WTC11 (cell line): ENCODE results near the gene SKAP2. TPM values are rescaled to one million over a fixed set of nuclear protein-coding genes. Genes with fewer than 3 reads are reported as not detected.

Experiments
- ATAC-seq: fragments of 200-7000 bp; cut with Tn5 transposase; 2 replicates; pipeline ENCODE4 v1.10.0; 2021; ENCODE audit warnings: mild to moderate bottlenecking, moderate library complexity
- CTCF ChIA-PET: fragments of 300-600 bp; sonication (Branson Sonifier 250); formaldehyde crosslinking; loops from one replicate; lab custom pipeline; 2021; ENCODE audit warnings: antibody characterized with exemption; lab: Charles Lee
- POLR2A ChIA-PET: fragments of 350-600 bp; sonication (Branson Sonifier 250); formaldehyde crosslinking; loops from one replicate; lab custom pipeline; 2021; ENCODE audit warnings: antibody characterized with exemption; lab: Charles Lee
- DNase-seq: peaks from one replicate; pipeline ENCODE4 v3.0.0; 2021; ENCODE audit warnings: low spot score
- H3K27ac Mint-ChIP-seq: 2 replicates; pipeline ENCODE4 v1.8.0; 2021; ENCODE audit warnings: mixed read lengths
- H3K27me3 Mint-ChIP-seq: 2 replicates; pipeline ENCODE4 v1.8.0; 2021; ENCODE audit warnings: low read depth, mild to moderate bottlenecking, moderate library complexity, mixed read lengths
- H3K36me3 Mint-ChIP-seq: 2 replicates; pipeline ENCODE4 v1.8.0; 2021; ENCODE audit warnings: mixed read lengths
- H3K4me1 Mint-ChIP-seq: 2 replicates; pipeline ENCODE4 v1.8.0; 2022; ENCODE audit warnings: mixed read lengths
- H3K4me3 Mint-ChIP-seq: 2 replicates; pipeline ENCODE4 v1.8.0; 2021; ENCODE audit warnings: mild to moderate bottlenecking, moderate library complexity, mixed read lengths
- H3K9me3 Mint-ChIP-seq: 2 replicates; pipeline ENCODE4 v1.8.0; 2021; ENCODE audit warnings: mixed read lengths
- ATF1 ChIP-seq: sonication (generic); formaldehyde crosslinking; IDR thresholded peaks from 2 replicates; pipeline ENCODE4 v1.8.1; 2023; ENCODE audit warnings: mild to moderate bottlenecking, moderate library complexity, missing genetic modification reagents
- ATF2 ChIP-seq: sonication (generic); formaldehyde crosslinking; IDR thresholded peaks from 2 replicates; pipeline ENCODE4 v1.8.1; 2022; ENCODE audit warnings: low read depth, missing genetic modification reagents, borderline replicate concordance
- CBFB ChIP-seq: sonication (generic); formaldehyde crosslinking; IDR thresholded peaks from 2 replicates; pipeline ENCODE4 v1.8.1; 2022; ENCODE audit warnings: mild to moderate bottlenecking, low read depth, missing genetic modification reagents
- FOXJ3 ChIP-seq: sonication (generic); formaldehyde crosslinking; IDR thresholded peaks from 2 replicates; pipeline ENCODE4 v1.9.0; 2021; ENCODE audit warnings: missing genetic modification reagents, mild to moderate bottlenecking, borderline replicate concordance
- GTF2I ChIP-seq: fragments of 250-450 bp; sonication (Bioruptor Pico); conservative IDR thresholded peaks from 2 replicates; pipeline ENCODE4 v1.4.0; 2021; ENCODE audit warnings: mild to moderate bottlenecking
- NFATC4 ChIP-seq: fragments of 250-450 bp; sonication (Bioruptor Pico); IDR thresholded peaks from 2 replicates; pipeline ENCODE4 v1.9.0; 2021; ENCODE audit warnings: mild to moderate bottlenecking
- NFYB ChIP-seq: sonication (generic); formaldehyde crosslinking; conservative IDR thresholded peaks from 2 replicates; pipeline ENCODE4 v1.8.0; 2022; ENCODE audit warnings: low read depth, missing genetic modification reagents
- NR2C2 ChIP-seq: sonication (generic); formaldehyde crosslinking; IDR thresholded peaks from 2 replicates; pipeline ENCODE4 v1.8.0; 2022; ENCODE audit warnings: mild to moderate bottlenecking, missing genetic modification reagents
- ZNF138 ChIP-seq: sonication (generic); formaldehyde crosslinking; conservative IDR thresholded peaks from 2 replicates; pipeline ENCODE4 v1.8.1; 2022; ENCODE audit warnings: mild to moderate bottlenecking, moderate library complexity, missing genetic modification reagents
- ZNF232 ChIP-seq: sonication (generic); formaldehyde crosslinking; IDR thresholded peaks from 2 replicates; pipeline ENCODE4 v1.8.0; 2022; ENCODE audit warnings: mild to moderate bottlenecking, missing genetic modification reagents
- ZNF512 ChIP-seq: sonication (generic); formaldehyde crosslinking; IDR thresholded peaks from 2 replicates; pipeline ENCODE4 v1.8.1; 2022; ENCODE audit warnings: missing genetic modification reagents, borderline replicate concordance
- ZNF532 ChIP-seq: fragments of 250-450 bp; sonication (Bioruptor Pico); IDR thresholded peaks from 2 replicates; pipeline ENCODE4 v1.9.0; 2021; ENCODE audit warnings: mild to moderate bottlenecking, borderline replicate concordance
- ZNF671 ChIP-seq: fragments of 250-450 bp; sonication (Bioruptor Pico); IDR thresholded peaks from 2 replicates; pipeline ENCODE4 v1.8.0; 2021; ENCODE audit warnings: mild to moderate bottlenecking
- ZSCAN18 ChIP-seq: fragments of 250-450 bp; sonication (Bioruptor Pico); IDR thresholded peaks from 2 replicates; pipeline ENCODE4 v2.1.2; 2022; ENCODE audit warnings: mild to moderate bottlenecking, moderate library complexity
- total RNA-seq: library from RNA; stranded (reverse); gene quantifications from 3 replicates; pipeline ENCODE4 v1.2.3, GENCODE V29; 2021
- TF ChIP-seq, protein P1 (sequence below): sonication (generic); formaldehyde crosslinking; IDR thresholded peaks from 2 replicates; pipeline ENCODE4 v1.8.1; 2023; ENCODE audit warnings: mild to moderate bottlenecking, missing genetic modification reagents, moderate library complexity
- TF ChIP-seq, protein P2 (sequence below): sonication (generic); formaldehyde crosslinking; conservative IDR thresholded peaks from 2 replicates; pipeline ENCODE4 v1.8.1; 2023; ENCODE audit warnings: mild to moderate bottlenecking, low read depth, missing genetic modification reagents, moderate library complexity
- TF ChIP-seq, protein P3 (sequence below): fragments of 250-450 bp; sonication (Bioruptor Pico); IDR thresholded peaks from 2 replicates; pipeline ENCODE4 v1.8.0; 2021; ENCODE audit warnings: mild to moderate bottlenecking
- TF ChIP-seq, protein P4 (sequence below): sonication (generic); formaldehyde crosslinking; IDR thresholded peaks from 2 replicates; pipeline ENCODE4 v1.8.0; 2022; ENCODE audit warnings: mild to moderate bottlenecking, missing genetic modification reagents

Gene SKAP2
- total RNA-seq, 1 experiment from 2014 or later: 2.5 TPM

GRCh38 chr7:26688388-26688787 lies 176.0 kb downstream of the SKAP2 start:
- no peaks in the 10 kb centered on the region; the same call in 1 of the 2 replicates for H3K27me3 Mint-ChIP-seq
- no peaks in the 10 kb centered on the region for H3K36me3 Mint-ChIP-seq
- TF ChIP-seq ZNF232 (CRISPR knock-in tag) (no peak), NR2C2 (CRISPR knock-in tag) (no peak), ZSCAN18 (no peak), ATF1 (CRISPR knock-in tag) (no peak), FOXJ3 (CRISPR knock-in tag) (no peak), CBFB (no peak), ZNF512 (no peak), NFYB (CRISPR knock-in tag) (no peak)
- TF ChIP-seq, protein P1, sequence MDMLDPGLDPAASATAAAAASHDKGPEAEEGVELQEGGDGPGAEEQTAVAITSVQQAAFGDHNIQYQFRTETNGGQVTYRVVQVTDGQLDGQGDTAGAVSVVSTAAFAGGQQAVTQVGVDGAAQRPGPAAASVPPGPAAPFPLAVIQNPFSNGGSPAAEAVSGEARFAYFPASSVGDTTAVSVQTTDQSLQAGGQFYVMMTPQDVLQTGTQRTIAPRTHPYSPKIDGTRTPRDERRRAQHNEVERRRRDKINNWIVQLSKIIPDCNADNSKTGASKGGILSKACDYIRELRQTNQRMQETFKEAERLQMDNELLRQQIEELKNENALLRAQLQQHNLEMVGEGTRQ (CRISPR knock-in tag): no peak
- TF ChIP-seq, protein P2, sequence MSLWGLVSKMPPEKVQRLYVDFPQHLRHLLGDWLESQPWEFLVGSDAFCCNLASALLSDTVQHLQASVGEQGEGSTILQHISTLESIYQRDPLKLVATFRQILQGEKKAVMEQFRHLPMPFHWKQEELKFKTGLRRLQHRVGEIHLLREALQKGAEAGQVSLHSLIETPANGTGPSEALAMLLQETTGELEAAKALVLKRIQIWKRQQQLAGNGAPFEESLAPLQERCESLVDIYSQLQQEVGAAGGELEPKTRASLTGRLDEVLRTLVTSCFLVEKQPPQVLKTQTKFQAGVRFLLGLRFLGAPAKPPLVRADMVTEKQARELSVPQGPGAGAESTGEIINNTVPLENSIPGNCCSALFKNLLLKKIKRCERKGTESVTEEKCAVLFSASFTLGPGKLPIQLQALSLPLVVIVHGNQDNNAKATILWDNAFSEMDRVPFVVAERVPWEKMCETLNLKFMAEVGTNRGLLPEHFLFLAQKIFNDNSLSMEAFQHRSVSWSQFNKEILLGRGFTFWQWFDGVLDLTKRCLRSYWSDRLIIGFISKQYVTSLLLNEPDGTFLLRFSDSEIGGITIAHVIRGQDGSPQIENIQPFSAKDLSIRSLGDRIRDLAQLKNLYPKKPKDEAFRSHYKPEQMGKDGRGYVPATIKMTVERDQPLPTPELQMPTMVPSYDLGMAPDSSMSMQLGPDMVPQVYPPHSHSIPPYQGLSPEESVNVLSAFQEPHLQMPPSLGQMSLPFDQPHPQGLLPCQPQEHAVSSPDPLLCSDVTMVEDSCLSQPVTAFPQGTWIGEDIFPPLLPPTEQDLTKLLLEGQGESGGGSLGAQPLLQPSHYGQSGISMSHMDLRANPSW: no peak
- H3K4me1 Mint-ChIP-seq: peaks cover 22% of the 10 kb centered on the region
- CTCF ChIA-PET: no interaction called here
- DNase-seq (no peak), ATAC-seq (no peak)
- no peak overlapping the region for H3K4me3 Mint-ChIP-seq
- H3K27ac Mint-ChIP-seq: no peak overlapping the region
- POLR2A ChIA-PET: no interaction called here
- no peaks in the 10 kb centered on the region for H3K9me3 Mint-ChIP-seq

DNA sequence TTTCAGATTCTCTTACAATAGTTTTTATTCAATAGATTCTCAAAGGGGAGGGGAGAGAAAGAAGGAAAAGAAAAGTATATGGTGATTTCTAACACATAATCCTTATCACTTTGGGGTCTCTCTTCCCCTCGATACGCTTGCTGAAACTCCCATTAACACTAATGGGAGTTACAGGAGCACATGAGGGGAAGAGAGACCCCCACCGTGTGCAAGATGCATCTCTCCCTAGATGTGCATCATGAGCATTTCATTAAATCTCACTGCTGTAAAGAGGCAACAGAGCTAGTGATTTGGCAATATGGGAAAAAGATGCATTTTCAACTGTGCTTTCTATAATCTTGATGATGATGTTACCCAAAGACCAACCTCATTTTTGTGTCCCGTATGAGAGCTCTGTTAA lies 177.4 kb downstream of the SKAP2 start:
- no peak overlapping the region for H3K4me3 Mint-ChIP-seq
- no peak for DNase-seq
- CTCF ChIA-PET: interaction anchor here (0.5 to 1.1 kb wide), 5 partner anchors 12 to 776 kb away, joined by 3 read pairs; no protein-coding TSS in a partner anchor
- H3K4me1 Mint-ChIP-seq: peaks cover 12% of the 10 kb centered on the region
- POLR2A ChIA-PET: no interaction called here
- no peak overlapping the region for H3K27ac Mint-ChIP-seq
- H3K9me3 Mint-ChIP-seq: no peaks in the 10 kb centered on the region
- no peak for ATAC-seq
- no peaks in the 10 kb centered on the region for H3K36me3 Mint-ChIP-seq
- H3K27me3 Mint-ChIP-seq: no peaks in the 10 kb centered on the region; the same call in 1 of the 2 replicates
- TF ChIP-seq ZNF138 (no peak), ZNF671 (no peak), ATF2 (CRISPR knock-in tag) (no peak), ZSCAN18 (no peak), GTF2I (no peak), ZNF532 (CRISPR knock-in tag) (no peak), NFATC4 (CRISPR knock-in tag) (no peak)
- TF ChIP-seq, protein P3, sequence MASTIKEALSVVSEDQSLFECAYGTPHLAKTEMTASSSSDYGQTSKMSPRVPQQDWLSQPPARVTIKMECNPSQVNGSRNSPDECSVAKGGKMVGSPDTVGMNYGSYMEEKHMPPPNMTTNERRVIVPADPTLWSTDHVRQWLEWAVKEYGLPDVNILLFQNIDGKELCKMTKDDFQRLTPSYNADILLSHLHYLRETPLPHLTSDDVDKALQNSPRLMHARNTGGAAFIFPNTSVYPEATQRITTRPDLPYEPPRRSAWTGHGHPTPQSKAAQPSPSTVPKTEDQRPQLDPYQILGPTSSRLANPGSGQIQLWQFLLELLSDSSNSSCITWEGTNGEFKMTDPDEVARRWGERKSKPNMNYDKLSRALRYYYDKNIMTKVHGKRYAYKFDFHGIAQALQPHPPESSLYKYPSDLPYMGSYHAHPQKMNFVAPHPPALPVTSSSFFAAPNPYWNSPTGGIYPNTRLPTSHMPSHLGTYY: no peak
- TF ChIP-seq, protein P4, sequence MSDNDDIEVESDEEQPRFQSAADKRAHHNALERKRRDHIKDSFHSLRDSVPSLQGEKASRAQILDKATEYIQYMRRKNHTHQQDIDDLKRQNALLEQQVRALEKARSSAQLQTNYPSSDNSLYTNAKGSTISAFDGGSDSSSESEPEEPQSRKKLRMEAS: no peak
- TF ChIP-seq, protein P1 (CRISPR knock-in tag): no peak
